ENCODE data around the gene RSBN1. TPM values are rescaled to one million over a fixed set of nuclear protein-coding genes. Genes with fewer than 3 reads are reported as not detected.
A peak's percentile ranks its signal among the peaks of the same experiment; 100 is the strongest.

The RSBN1 gene
- total and polyA plus RNA-seq, 9 of the 15 experiments (the other 6 are each of a cell fraction or from before 2014, with no cell fraction given) = 4.5 to 24.3 (median 13.0) TPM

DNA sequence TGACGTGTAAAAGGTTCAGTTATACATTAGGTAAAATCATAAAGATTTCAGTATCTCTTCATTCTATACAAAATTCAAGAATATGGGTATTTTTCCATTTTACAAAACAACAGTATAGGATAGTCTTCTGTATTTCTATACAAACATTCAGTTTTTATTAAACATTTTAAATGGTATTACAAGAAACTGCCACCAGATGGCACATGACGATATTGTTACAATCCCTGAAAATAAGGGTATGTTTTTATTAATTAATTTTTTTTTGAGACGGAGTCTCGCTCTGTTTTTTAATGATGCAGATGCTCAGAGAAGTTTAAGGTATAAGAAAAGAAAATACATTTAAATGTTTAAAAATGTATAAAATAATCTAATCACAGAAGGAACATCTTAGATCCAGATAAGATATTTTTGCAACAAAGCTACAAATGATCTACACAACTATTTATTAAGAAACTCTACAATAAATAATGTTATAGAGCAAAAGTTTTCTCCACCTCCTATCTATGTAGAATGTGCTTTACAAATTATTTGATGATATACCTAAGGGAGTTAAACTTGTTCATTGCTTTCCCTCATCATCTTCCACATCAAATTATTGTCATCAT, 23.5 kb upstream of the RSBN1 start (continued):
- TF ChIP-seq, protein P1, sequence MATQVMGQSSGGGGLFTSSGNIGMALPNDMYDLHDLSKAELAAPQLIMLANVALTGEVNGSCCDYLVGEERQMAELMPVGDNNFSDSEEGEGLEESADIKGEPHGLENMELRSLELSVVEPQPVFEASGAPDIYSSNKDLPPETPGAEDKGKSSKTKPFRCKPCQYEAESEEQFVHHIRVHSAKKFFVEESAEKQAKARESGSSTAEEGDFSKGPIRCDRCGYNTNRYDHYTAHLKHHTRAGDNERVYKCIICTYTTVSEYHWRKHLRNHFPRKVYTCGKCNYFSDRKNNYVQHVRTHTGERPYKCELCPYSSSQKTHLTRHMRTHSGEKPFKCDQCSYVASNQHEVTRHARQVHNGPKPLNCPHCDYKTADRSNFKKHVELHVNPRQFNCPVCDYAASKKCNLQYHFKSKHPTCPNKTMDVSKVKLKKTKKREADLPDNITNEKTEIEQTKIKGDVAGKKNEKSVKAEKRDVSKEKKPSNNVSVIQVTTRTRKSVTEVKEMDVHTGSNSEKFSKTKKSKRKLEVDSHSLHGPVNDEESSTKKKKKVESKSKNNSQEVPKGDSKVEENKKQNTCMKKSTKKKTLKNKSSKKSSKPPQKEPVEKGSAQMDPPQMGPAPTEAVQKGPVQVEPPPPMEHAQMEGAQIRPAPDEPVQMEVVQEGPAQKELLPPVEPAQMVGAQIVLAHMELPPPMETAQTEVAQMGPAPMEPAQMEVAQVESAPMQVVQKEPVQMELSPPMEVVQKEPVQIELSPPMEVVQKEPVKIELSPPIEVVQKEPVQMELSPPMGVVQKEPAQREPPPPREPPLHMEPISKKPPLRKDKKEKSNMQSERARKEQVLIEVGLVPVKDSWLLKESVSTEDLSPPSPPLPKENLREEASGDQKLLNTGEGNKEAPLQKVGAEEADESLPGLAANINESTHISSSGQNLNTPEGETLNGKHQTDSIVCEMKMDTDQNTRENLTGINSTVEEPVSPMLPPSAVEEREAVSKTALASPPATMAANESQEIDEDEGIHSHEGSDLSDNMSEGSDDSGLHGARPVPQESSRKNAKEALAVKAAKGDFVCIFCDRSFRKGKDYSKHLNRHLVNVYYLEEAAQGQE (IDR thresholded peaks at IDR 0.05; ENCODE audit: borderline replicate concordance) = peak; percentile 84
- TF ChIP-seq, protein P1 (CRISPR knock-in tag; IDR thresholded peaks at IDR 0.05; ENCODE audit: low read depth) = no peak
- no peak for TF ChIP-seq BHLHE40 (IDR thresholded peaks at IDR 0.05; ENCODE audit: low read length)
- TF ChIP-seq, protein P2, sequence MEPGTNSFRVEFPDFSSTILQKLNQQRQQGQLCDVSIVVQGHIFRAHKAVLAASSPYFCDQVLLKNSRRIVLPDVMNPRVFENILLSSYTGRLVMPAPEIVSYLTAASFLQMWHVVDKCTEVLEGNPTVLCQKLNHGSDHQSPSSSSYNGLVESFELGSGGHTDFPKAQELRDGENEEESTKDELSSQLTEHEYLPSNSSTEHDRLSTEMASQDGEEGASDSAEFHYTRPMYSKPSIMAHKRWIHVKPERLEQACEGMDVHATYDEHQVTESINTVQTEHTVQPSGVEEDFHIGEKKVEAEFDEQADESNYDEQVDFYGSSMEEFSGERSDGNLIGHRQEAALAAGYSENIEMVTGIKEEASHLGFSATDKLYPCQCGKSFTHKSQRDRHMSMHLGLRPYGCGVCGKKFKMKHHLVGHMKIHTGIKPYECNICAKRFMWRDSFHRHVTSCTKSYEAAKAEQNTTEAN (CRISPR knock-in tag; IDR thresholded peaks at IDR 0.05) = no peak
- TF ChIP-seq, protein P3, sequence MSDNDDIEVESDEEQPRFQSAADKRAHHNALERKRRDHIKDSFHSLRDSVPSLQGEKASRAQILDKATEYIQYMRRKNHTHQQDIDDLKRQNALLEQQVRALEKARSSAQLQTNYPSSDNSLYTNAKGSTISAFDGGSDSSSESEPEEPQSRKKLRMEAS (CRISPR knock-in tag; IDR thresholded peaks at IDR 0.05) = no peak
- TF ChIP-seq, protein P4, sequence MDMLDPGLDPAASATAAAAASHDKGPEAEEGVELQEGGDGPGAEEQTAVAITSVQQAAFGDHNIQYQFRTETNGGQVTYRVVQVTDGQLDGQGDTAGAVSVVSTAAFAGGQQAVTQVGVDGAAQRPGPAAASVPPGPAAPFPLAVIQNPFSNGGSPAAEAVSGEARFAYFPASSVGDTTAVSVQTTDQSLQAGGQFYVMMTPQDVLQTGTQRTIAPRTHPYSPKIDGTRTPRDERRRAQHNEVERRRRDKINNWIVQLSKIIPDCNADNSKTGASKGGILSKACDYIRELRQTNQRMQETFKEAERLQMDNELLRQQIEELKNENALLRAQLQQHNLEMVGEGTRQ (CRISPR knock-in tag; IDR thresholded peaks at IDR 0.05) = no peak
- TF ChIP-seq, protein P5, sequence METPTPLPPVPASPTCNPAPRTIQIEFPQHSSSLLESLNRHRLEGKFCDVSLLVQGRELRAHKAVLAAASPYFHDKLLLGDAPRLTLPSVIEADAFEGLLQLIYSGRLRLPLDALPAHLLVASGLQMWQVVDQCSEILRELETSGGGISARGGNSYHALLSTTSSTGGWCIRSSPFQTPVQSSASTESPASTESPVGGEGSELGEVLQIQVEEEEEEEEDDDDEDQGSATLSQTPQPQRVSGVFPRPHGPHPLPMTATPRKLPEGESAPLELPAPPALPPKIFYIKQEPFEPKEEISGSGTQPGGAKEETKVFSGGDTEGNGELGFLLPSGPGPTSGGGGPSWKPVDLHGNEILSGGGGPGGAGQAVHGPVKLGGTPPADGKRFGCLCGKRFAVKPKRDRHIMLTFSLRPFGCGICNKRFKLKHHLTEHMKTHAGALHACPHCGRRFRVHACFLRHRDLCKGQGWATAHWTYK (CRISPR knock-in tag; IDR thresholded peaks at IDR 0.05) = no peak
- TF ChIP-seq, protein P6, sequence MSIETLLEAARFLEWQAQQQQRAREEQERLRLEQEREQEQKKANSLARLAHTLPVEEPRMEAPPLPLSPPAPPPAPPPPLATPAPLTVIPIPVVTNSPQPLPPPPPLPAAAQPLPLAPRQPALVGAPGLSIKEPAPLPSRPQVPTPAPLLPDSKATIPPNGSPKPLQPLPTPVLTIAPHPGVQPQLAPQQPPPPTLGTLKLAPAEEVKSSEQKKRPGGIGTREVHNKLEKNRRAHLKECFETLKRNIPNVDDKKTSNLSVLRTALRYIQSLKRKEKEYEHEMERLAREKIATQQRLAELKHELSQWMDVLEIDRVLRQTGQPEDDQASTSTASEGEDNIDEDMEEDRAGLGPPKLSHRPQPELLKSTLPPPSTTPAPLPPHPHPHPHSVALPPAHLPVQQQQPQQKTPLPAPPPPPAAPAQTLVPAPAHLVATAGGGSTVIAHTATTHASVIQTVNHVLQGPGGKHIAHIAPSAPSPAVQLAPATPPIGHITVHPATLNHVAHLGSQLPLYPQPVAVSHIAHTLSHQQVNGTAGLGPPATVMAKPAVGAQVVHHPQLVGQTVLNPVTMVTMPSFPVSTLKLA (conservative IDR thresholded peaks at IDR 0.05) = 0 out of 4 replicates have a peak, but pooled peaks of 1 of the 2 experiments have one; percentile 17
- TF ChIP-seq, protein P7, sequence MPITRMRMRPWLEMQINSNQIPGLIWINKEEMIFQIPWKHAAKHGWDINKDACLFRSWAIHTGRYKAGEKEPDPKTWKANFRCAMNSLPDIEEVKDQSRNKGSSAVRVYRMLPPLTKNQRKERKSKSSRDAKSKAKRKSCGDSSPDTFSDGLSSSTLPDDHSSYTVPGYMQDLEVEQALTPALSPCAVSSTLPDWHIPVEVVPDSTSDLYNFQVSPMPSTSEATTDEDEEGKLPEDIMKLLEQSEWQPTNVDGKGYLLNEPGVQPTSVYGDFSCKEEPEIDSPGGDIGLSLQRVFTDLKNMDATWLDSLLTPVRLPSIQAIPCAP (CRISPR knock-in tag; IDR thresholded peaks at IDR 0.05; ENCODE audit: borderline replicate concordance) = no peak
- TF ChIP-seq KLF10 (CRISPR knock-in tag; IDR thresholded peaks at IDR 0.05) = no peak
- no peak for TF ChIP-seq ZNF707 (CRISPR knock-in tag; conservative IDR thresholded peaks at IDR 0.05)
